Keratinocyte (primary cell): ENCODE measurements around the gene MCOLN3. TPM values are rescaled to one million over a fixed set of nuclear protein-coding genes. Genes with fewer than 3 reads are reported as not detected.

Source experiments
- DNase-seq: peaks from one replicate; pipeline ENCODE4 v3.0.0-alpha.2; 2011; ENCODE audit warnings: low read depth, missing footprints, low spot score
- FAIRE-seq: peaks from 2 replicates; lab custom pipeline; 2011; peaks lifted over from hg19 to GRCh38; lab: Jason Lieb, UNC
- H2AFZ ChIP-seq: 2 replicates; pipeline ENCODE4 v1.6.0; 2012; ENCODE audit warnings: low read length, control low read depth, inconsistent platforms; ENCODE audit not compliant: control insufficient read depth
- H3K27ac ChIP-seq: 2 replicates; pipeline ENCODE4 v1.5.1; 2011; ENCODE audit warnings: low read length; ENCODE audit not compliant: control insufficient read depth, insufficient read depth
- H3K27me3 ChIP-seq: 3 replicates; pipeline ENCODE4 v1.6.0; 2011; ENCODE audit warnings: low read length; ENCODE audit not compliant: control insufficient read depth, insufficient read depth; ENCODE audit errors: extremely low read depth
- H3K36me3 ChIP-seq, 2 experiments: 2 replicates in 1 of 2; 3 replicates in 1 of 2; pipeline ENCODE4 v1.5.1; 2011; ENCODE audit warnings: low read length in 2 of 2, mild to moderate bottlenecking in 1 of 2; ENCODE audit not compliant: control insufficient read depth in 2 of 2, insufficient read depth in 2 of 2; ENCODE audit errors: extremely low read depth in 1 of 2
- H3K4me1 ChIP-seq: 3 replicates; pipeline ENCODE4 v1.5.1; 2011; ENCODE audit warnings: low read length; ENCODE audit not compliant: control insufficient read depth, insufficient read depth; ENCODE audit errors: extremely low read depth
- H3K4me2 ChIP-seq: 3 replicates; pipeline ENCODE4 v1.6.0; 2011; ENCODE audit warnings: low read depth, low read length; ENCODE audit not compliant: control insufficient read depth, insufficient read depth; ENCODE audit errors: extremely low read depth
- H3K4me3 ChIP-seq, 3 experiments: fragments of 200-600 bp in 1 of 3; sonication (generic) in 1 of 3; 2 replicates in 2 of 3; 3 replicates in 1 of 3; pipeline ENCODE4 v1.5.1; 2011 to 2016; ENCODE audit warnings: low read length in 3 of 3, mild to moderate bottlenecking in 3 of 3, control low read depth in 2 of 3, inconsistent platforms in 1 of 3, low read depth in 1 of 3, mixed read lengths in 1 of 3, mixed run types in 1 of 3, moderate library complexity in 1 of 3; ENCODE audit not compliant: control insufficient read depth in 2 of 3, insufficient read depth in 2 of 3; ENCODE audit errors: extremely low read depth in 1 of 3
- H3K79me2 ChIP-seq: 2 replicates; pipeline ENCODE4 v1.6.0; 2012; ENCODE audit warnings: low read length; ENCODE audit not compliant: control insufficient read depth, insufficient read depth
- H3K9ac ChIP-seq: 3 replicates; pipeline ENCODE4 v1.6.0; 2011; ENCODE audit warnings: low read length; ENCODE audit not compliant: control insufficient read depth, insufficient read depth; ENCODE audit errors: extremely low read depth
- H3K9me1 ChIP-seq: 3 replicates; pipeline ENCODE4 v1.6.0; 2011; ENCODE audit warnings: low read length; ENCODE audit not compliant: control insufficient read depth, insufficient read depth; ENCODE audit errors: extremely low read depth
- H3K9me3 ChIP-seq: 2 replicates; pipeline ENCODE4 v1.5.1; 2012; ENCODE audit warnings: low read depth, low read length; ENCODE audit not compliant: control insufficient read depth
- H4K20me1 ChIP-seq: 3 replicates; pipeline ENCODE4 v1.6.0; 2011; ENCODE audit warnings: low read length; ENCODE audit not compliant: control insufficient read depth, insufficient read depth; ENCODE audit errors: extremely low read depth
- CTCF ChIP-seq, 3 experiments: IDR thresholded peaks in 1 of 3; conservative IDR thresholded peaks in 1 of 3; optimal IDR thresholded peaks in 1 of 3; 2 replicates in 2 of 3; 3 replicates in 1 of 3; pipeline versions ENCODE3 to v1.5.1; 2011; ENCODE audit warnings: low read length in 3 of 3, mild to moderate bottlenecking in 3 of 3, moderate library complexity in 2 of 3, control low read depth in 1 of 3, inconsistent platforms in 1 of 3; ENCODE audit not compliant: insufficient read depth in 2 of 3; ENCODE audit errors: extremely low read depth in 1 of 3
- EZH2 ChIP-seq: IDR thresholded peaks from one replicate; pipeline ENCODE4 v1.6.1; 2012; ENCODE audit warnings: inconsistent platforms, mild to moderate bottlenecking, low read length, moderate library complexity
- dilution Hi-C: fragments of 300-500 bp; cut with MboI; formaldehyde crosslinking; loops from one replicate; pipeline ENCODE4 v1.7.0; 2020; ENCODE audit warnings: low sequenced_read_pairs; ENCODE audit not compliant: extremely low pct_ligation_motif_present
- polyA plus RNA-seq, 5 experiments: library from polyadenylated mRNA; depleted of rRNA in 3 of 5; stranded (reverse) in 3 of 5; stranded (forward) in 1 of 5; unstranded in 1 of 5; fragments of >200 nt; gene quantifications; 1 replicate in 1 of 5; 2 replicates in 3 of 5; 3 replicates in 1 of 5; pipeline versions ENCODE4 v1.2.1 to v1.2.3, GENCODE V29; 2011 to 2012; ENCODE audit warnings: missing spikeins in 2 of 5, low read depth in 1 of 5, low replicate concordance in 1 of 5

The MCOLN3 gene
- polyA plus RNA-seq, 1 donor (not counting 4 experiments of a cell fraction or from before 2014, with no cell fraction given): 15.4 TPM

GRCh38 chr1:85061711-85062424, 13.6 kb upstream of the MCOLN3 start:
- Histone ChIP-seq H3K4me1 (peaks cover 5% of the 10 kb centered on the region), H2AFZ (peak overlapping the region; percentile 94), H3K27ac (peak overlapping the region; percentile 85), H3K36me3 (no peaks in the 10 kb centered on the region), H3K4me3 (peak overlapping the region; percentile 39 to 94 (median 84)), H4K20me1 (no peaks in the 10 kb centered on the region), H3K9ac (peak overlapping the region; percentile 82), H3K9me1 (no peaks in the 10 kb centered on the region), H3K27me3 (no peaks in the 10 kb centered on the region), H3K79me2 (no peaks in the 10 kb centered on the region), H3K9me3 (no peaks in the 10 kb centered on the region), H3K4me2 (peak overlapping the region; percentile 100)
- peak; percentile 95 for FAIRE-seq
- peak; percentile 75 for DNase-seq
- no peak for TF ChIP-seq EZH2
- dilution Hi-C loops: no loop called here

DNA sequence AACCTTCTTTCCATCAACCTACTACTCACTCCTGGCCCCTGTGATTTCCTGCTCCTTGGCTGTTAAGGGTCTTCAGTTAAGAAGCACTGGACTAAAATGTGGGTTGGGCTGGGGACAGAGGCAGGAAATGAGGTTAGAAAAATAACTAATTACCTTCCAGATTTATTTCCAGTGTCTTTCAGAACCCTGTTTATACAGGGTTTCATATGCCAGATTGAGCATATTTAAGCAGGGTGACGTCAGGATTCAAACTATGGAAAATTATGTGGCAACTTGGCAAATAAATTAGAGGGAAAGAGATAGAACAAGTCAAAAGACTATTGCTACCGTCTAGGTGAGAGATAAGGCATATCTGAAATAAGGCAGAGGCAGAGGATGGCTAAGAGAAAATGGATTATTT, 11.7 kb upstream of the MCOLN3 start:
- Histone ChIP-seq H3K4me3 (no peak overlapping the region), H3K9me3 (no peaks in the 10 kb centered on the region), H3K79me2 (no peaks in the 10 kb centered on the region), H3K9me1 (no peaks in the 10 kb centered on the region), H3K4me2 (no peak overlapping the region), H3K27ac (no peak overlapping the region), H3K27me3 (no peaks in the 10 kb centered on the region), H4K20me1 (no peaks in the 10 kb centered on the region), H2AFZ (no peak overlapping the region), H3K4me1 (peaks cover 5% of the 10 kb centered on the region), H3K36me3 (no peaks in the 10 kb centered on the region), H3K9ac (no peak overlapping the region)
- no peak for FAIRE-seq
- TF ChIP-seq CTCF (optimal IDR thresholded peaks at IDR 0.05 in 1 of 3, IDR thresholded peaks at IDR 0.05 in 1 of 3, conservative IDR thresholded peaks at IDR 0.05 in 1 of 3; ENCODE audit: extremely low read depth in 1 of 3, insufficient read depth in 2 of 3, low read length in 3 of 3) (no peak), EZH2 (no peak)
- dilution Hi-C loops: no loop called here
- no peak for DNase-seq

DNA sequence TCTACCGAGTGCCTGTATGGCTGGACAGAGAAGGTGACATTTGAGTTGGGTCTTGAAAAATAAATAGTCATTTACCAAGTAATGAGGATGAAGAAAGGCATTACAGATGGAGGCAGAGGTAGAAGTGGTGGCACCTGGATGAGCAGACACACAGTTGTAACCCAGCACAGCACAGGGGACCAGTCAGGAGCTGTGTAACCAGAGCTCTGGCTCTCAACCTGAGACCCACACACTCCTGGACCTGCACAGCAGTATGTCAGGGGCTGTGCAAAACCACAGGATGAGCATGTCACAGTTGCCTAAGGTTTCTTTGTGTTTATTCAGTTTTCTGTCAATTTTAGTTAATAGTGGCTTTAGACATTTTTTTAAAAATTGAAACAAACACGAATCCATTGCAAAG, 11.3 kb upstream of the MCOLN3 start:
- no peaks in the 10 kb centered on the region for H4K20me1 ChIP-seq
- dilution Hi-C loops: no loop called here
- no peaks in the 10 kb centered on the region for H3K9me3 ChIP-seq
- H3K27me3 ChIP-seq: no peaks in the 10 kb centered on the region
- H3K79me2 ChIP-seq: no peaks in the 10 kb centered on the region
- H3K27ac ChIP-seq: no peak overlapping the region
- H3K9ac ChIP-seq: no peak overlapping the region
- DNase-seq (no peak), FAIRE-seq (no peak)
- TF ChIP-seq EZH2 (no peak), CTCF (optimal IDR thresholded peaks at IDR 0.05 in 1 of 3, IDR thresholded peaks at IDR 0.05 in 1 of 3, conservative IDR thresholded peaks at IDR 0.05 in 1 of 3; ENCODE audit: extremely low read depth in 1 of 3, insufficient read depth in 2 of 3, low read length in 3 of 3) (no peak)
- H3K36me3 ChIP-seq: no peaks in the 10 kb centered on the region
- no peak overlapping the region for H3K4me2 ChIP-seq
- H2AFZ ChIP-seq: no peak overlapping the region
- no peak overlapping the region for H3K4me3 ChIP-seq
- peaks cover 5% of the 10 kb centered on the region for H3K4me1 ChIP-seq
- H3K9me1 ChIP-seq: no peaks in the 10 kb centered on the region
